Neuronal stem cell (in vitro differentiated cells): ENCODE measurements around the gene KCNJ6.

Experiments
- DNase-seq: peaks from one replicate; pipeline ENCODE4 v3.0.0-alpha.2; 2013; ENCODE audit warnings: low spot score
- H2AFZ ChIP-seq: one replicate; pipeline ENCODE4 v1.6.1; 2013; ENCODE audit warnings: mild to moderate bottlenecking, low read length, inconsistent platforms
- H2AK5ac ChIP-seq: 2 replicates; pipeline ENCODE4 v1.6.1; 2013; ENCODE audit warnings: low read depth, mild to moderate bottlenecking, inconsistent platforms, low read length, moderate library complexity, mixed read lengths
- H2BK120ac ChIP-seq: 2 replicates; pipeline ENCODE4 v1.6.1; 2013; ENCODE audit warnings: low read depth, mild to moderate bottlenecking, inconsistent platforms, low read length, moderate library complexity, mixed read lengths
- H2BK12ac ChIP-seq: one replicate; pipeline ENCODE4 v1.6.1; 2013; ENCODE audit warnings: low read length, inconsistent platforms
- H2BK15ac ChIP-seq: 2 replicates; pipeline ENCODE4 v1.6.1; 2013; ENCODE audit warnings: mild to moderate bottlenecking, low read length, inconsistent platforms, mixed read lengths
- H2BK5ac ChIP-seq: one replicate; pipeline ENCODE4 v1.6.1; 2013; ENCODE audit warnings: inconsistent platforms, mild to moderate bottlenecking, low read length, moderate library complexity
- H3K14ac ChIP-seq: one replicate; pipeline ENCODE4 v1.6.1; 2013; ENCODE audit warnings: low read length, inconsistent platforms
- H3K18ac ChIP-seq: 2 replicates; pipeline ENCODE4 v1.6.1; 2013; ENCODE audit warnings: low read length, inconsistent platforms
- H3K23ac ChIP-seq: 2 replicates; pipeline ENCODE4 v1.6.1; 2013; ENCODE audit warnings: low read depth, mild to moderate bottlenecking, mixed read lengths, low read length, inconsistent platforms; ENCODE audit not compliant: poor library complexity
- H3K27ac ChIP-seq: replicated peaks from 3 replicates; pipeline ENCODE4 v1.5.1; 2013; ENCODE audit warnings: low read length, inconsistent platforms
- H3K27me3 ChIP-seq, 3 experiments: 2 replicates each; pipeline ENCODE4 v1.6.1; 2013; ENCODE audit warnings: low read length in 3 of 3, mild to moderate bottlenecking in 2 of 3, inconsistent platforms in 1 of 3, low read depth in 1 of 3, mixed read lengths in 1 of 3, moderate library complexity in 1 of 3; ENCODE audit not compliant: control insufficient read depth in 3 of 3, insufficient read depth in 3 of 3
- H3K36me3 ChIP-seq, 2 donors: replicated peaks in 1 of 2; 2 replicates each; pipeline ENCODE4 v1.6.1; 2013; ENCODE audit warnings: low read length in 2 of 2; ENCODE audit not compliant: control insufficient read depth in 2 of 2, insufficient read depth in 2 of 2
- H3K4ac ChIP-seq: 2 replicates; pipeline ENCODE4 v1.6.1; 2013; ENCODE audit warnings: inconsistent platforms, mild to moderate bottlenecking, low read length, moderate library complexity
- H3K4me1 ChIP-seq, 2 donors: 1 replicate in 1 of 2; 2 replicates in 1 of 2; pipeline ENCODE4 v1.6.1; 2013; ENCODE audit warnings: low read length in 2 of 2, low read depth in 1 of 2; ENCODE audit not compliant: control insufficient read depth in 2 of 2, insufficient read depth in 1 of 2
- H3K4me2 ChIP-seq: one replicate; pipeline ENCODE4 v1.6.1; 2013; ENCODE audit warnings: mild to moderate bottlenecking, low read length, inconsistent platforms; ENCODE audit not compliant: insufficient read depth, poor library complexity, severe bottlenecking
- H3K4me3 ChIP-seq, 2 donors: 2 replicates each; pipeline ENCODE4 v1.5.1; 2013; ENCODE audit warnings: low read length in 2 of 2, mild to moderate bottlenecking in 2 of 2, inconsistent platforms in 1 of 2, moderate library complexity in 1 of 2
- H3K79me1 ChIP-seq: one replicate; pipeline ENCODE4 v1.6.1; 2013; ENCODE audit warnings: low read depth, mild to moderate bottlenecking, inconsistent platforms, low read length, moderate library complexity
- H3K9ac ChIP-seq: one replicate; pipeline ENCODE4 v1.6.1; 2013; ENCODE audit warnings: mild to moderate bottlenecking, low read depth, low read length, inconsistent platforms; ENCODE audit not compliant: poor library complexity
- H3K9me3 ChIP-seq, 2 donors: replicated peaks in 1 of 2; 2 replicates each; pipeline versions ENCODE3 to v1.6.1; 2013; ENCODE audit warnings: low read length in 2 of 2, mild to moderate bottlenecking in 2 of 2, inconsistent platforms in 1 of 2, low read depth in 1 of 2, mixed read lengths in 1 of 2, moderate library complexity in 1 of 2; ENCODE audit not compliant: control insufficient read depth in 2 of 2, insufficient read depth in 1 of 2
- H4K8ac ChIP-seq: one replicate; pipeline ENCODE4 v1.6.1; 2013; ENCODE audit warnings: low read depth, mild to moderate bottlenecking, inconsistent platforms, low read length, moderate library complexity
- H4K91ac ChIP-seq: one replicate; pipeline ENCODE4 v1.6.1; 2013; ENCODE audit warnings: low read length, low read depth, mild to moderate bottlenecking, inconsistent platforms; ENCODE audit not compliant: poor library complexity
- WGBS, 2 donors: extraction: QIAGEN DNeasy Blood & Tissue Kit; methylation state at CpG; one replicate each; pipeline ENCODE4 v1.1.7; 2013; ENCODE audit warnings: missing lambda C conversion rate in 2 of 2, mixed read lengths in 1 of 2; ENCODE audit not compliant: insufficient read length in 2 of 2, insufficient replicate concordance in 1 of 2; ENCODE audit errors: extremely low coverage in 2 of 2; 5-methylcytosine and 5-hydroxymethylcytosine counted together

Gene KCNJ6

GRCh38 chr21:37626320-37626719 lies 289.9 kb downstream of the KCNJ6 start:
- no peak overlapping the region for H3K4me3 ChIP-seq
- H3K4me2 ChIP-seq = no peak overlapping the region
- H4K91ac ChIP-seq = no peak overlapping the region
- WGBS, 2 donors = no CpG with 5 or more reads among the region's 6 CpGs
- no peaks in the 10 kb centered on the region for H3K36me3 ChIP-seq
- no peak overlapping the region for H2AK5ac ChIP-seq
- no peak overlapping the region for H3K18ac ChIP-seq
- peaks cover 0 to 13% of the 10 kb centered on the region in 2 donors for H3K9me3 ChIP-seq
- no peak overlapping the region for H2BK15ac ChIP-seq
- H3K27ac ChIP-seq = no peak overlapping the region
- H3K4me1 ChIP-seq = peaks cover 4 to 26% of the 10 kb centered on the region in 2 donors
- no peak overlapping the region for H2AFZ ChIP-seq
- no peak for DNase-seq
- H3K27me3 ChIP-seq = no peaks in the 10 kb centered on the region
- no peak overlapping the region for H2BK120ac ChIP-seq
- no peak overlapping the region for H2BK12ac ChIP-seq
- H3K79me1 ChIP-seq = no peaks in the 10 kb centered on the region
- H3K9ac ChIP-seq = no peak overlapping the region
- no peak overlapping the region for H3K14ac ChIP-seq
- H3K4ac ChIP-seq = no peak overlapping the region
- no peak overlapping the region for H3K23ac ChIP-seq
- H4K8ac ChIP-seq = no peak overlapping the region
- H2BK5ac ChIP-seq = no peak overlapping the region

- no peaks in the 10 kb centered on the region for H3K27me3 ChIP-seq
- H3K9ac ChIP-seq = no peak overlapping the region
- peak overlapping the region; percentile 43 for H2AFZ ChIP-seq
- H3K79me1 ChIP-seq = no peaks in the 10 kb centered on the region
- no CpG with 5 or more reads among the region's 3 CpGs for WGBS, 2 donors
- H2BK12ac ChIP-seq = no peak overlapping the region
- no peak overlapping the region for H3K4me2 ChIP-seq
- peaks cover 3 to 26% of the 10 kb centered on the region in 2 donors for H3K4me1 ChIP-seq
- H3K36me3 ChIP-seq = no peaks in the 10 kb centered on the region
- H2BK120ac ChIP-seq = no peak overlapping the region
- no peak overlapping the region for H2AK5ac ChIP-seq
- no peak overlapping the region for H4K8ac ChIP-seq
- H3K4me3 ChIP-seq = no peak overlapping the region
- no peak overlapping the region for H3K18ac ChIP-seq
- no peak for DNase-seq
- no peak overlapping the region for H3K14ac ChIP-seq
- H3K23ac ChIP-seq = no peak overlapping the region
- H3K4ac ChIP-seq = no peak overlapping the region
- H3K27ac ChIP-seq = no peak overlapping the region
- no peak overlapping the region for H4K91ac ChIP-seq
- peaks cover 0 to 8% of the 10 kb centered on the region in 2 donors for H3K9me3 ChIP-seq
- no peak overlapping the region for H2BK5ac ChIP-seq
- H2BK15ac ChIP-seq = no peak overlapping the region
Observed at GRCh38 chr21:37623689-37624088, 292.6 kb downstream of the KCNJ6 start.

GRCh38 chr21:37623183-37623582 lies 293.1 kb downstream of the KCNJ6 start:
- Histone ChIP-seq H3K14ac (no peak overlapping the region), H4K91ac (no peak overlapping the region), H2AFZ (peak overlapping the region; percentile 72), H3K4me3 (peak overlapping the region in 1 of 2 donors; percentile 5), H3K36me3 (no peaks in the 10 kb centered on the region), H3K79me1 (no peaks in the 10 kb centered on the region), H2AK5ac (no peak overlapping the region), H3K27me3 (no peaks in the 10 kb centered on the region), H2BK5ac (no peak overlapping the region), H4K8ac (no peak overlapping the region), H2BK120ac (no peak overlapping the region), H2BK12ac (no peak overlapping the region), H2BK15ac (no peak overlapping the region), H3K4me1 (peaks cover 3 to 26% of the 10 kb centered on the region in 2 donors), H3K23ac (no peak overlapping the region), H3K9me3 (peaks cover 0 to 3% of the 10 kb centered on the region in 2 donors), H3K4me2 (no peak overlapping the region), H3K4ac (no peak overlapping the region), H3K9ac (no peak overlapping the region), H3K18ac (no peak overlapping the region), H3K27ac (no peak overlapping the region)
- WGBS, 2 donors = no CpG with 5 or more reads among the region's 3 CpGs
- DNase-seq = no peak

GRCh38 chr21:37622755-37623154 lies 293.5 kb downstream of the KCNJ6 start:
- Histone ChIP-seq H4K8ac (no peak overlapping the region), H2BK5ac (no peak overlapping the region), H3K9ac (no peak overlapping the region), H3K9me3 (no peaks in the 10 kb centered on the region), H3K4me2 (no peak overlapping the region), H3K18ac (no peak overlapping the region), H3K36me3 (no peaks in the 10 kb centered on the region), H2AFZ (peak overlapping the region; percentile 72), H2AK5ac (no peak overlapping the region), H3K4ac (no peak overlapping the region), H2BK15ac (no peak overlapping the region), H3K4me1 (peaks cover 3 to 26% of the 10 kb centered on the region in 2 donors), H2BK12ac (no peak overlapping the region), H3K27ac (no peak overlapping the region), H3K79me1 (no peaks in the 10 kb centered on the region), H3K23ac (no peak overlapping the region), H2BK120ac (no peak overlapping the region), H3K4me3 (peak overlapping the region in 1 of 2 donors; percentile 5), H3K14ac (no peak overlapping the region), H4K91ac (no peak overlapping the region), H3K27me3 (no peaks in the 10 kb centered on the region)
- no CpG with 5 or more reads among the region's 8 CpGs for WGBS, 2 donors
- DNase-seq = no peak
